MCF 10A (cell line): ENCODE measurements around the gene AQP9. TPM values are rescaled to one million over a fixed set of nuclear protein-coding genes. Genes with fewer than 3 reads are reported as not detected.
"Not testable (repeated sequence)": the region's sequence is repeated elsewhere in the genome, so short reads cannot be mapped to it uniquely, and the experiment has no call there.

Experiments used
- BruUV-seq: library from RNA; stranded (reverse); fragments of 400-500 nt; replicated peaks from 2 replicates; lab custom pipeline; 2021; lab: Mats Ljungman, UMichigan
- CTCF ChIA-PET: fragments of 300-600 bp; sonication (Branson Sonifier 250); formaldehyde crosslinking; extraction: SDS; loops from one replicate; lab custom pipeline; 2021; ENCODE audit warnings: antibody characterized with exemption, inconsistent platforms; lab: Yijun Ruan, JAX
- POLR2A ChIA-PET: fragments of 300-600, 350-650 bp; sonication (Branson Sonifier 250); formaldehyde crosslinking; extraction: SDS; loops from one replicate; lab custom pipeline; 2020; ENCODE audit warnings: antibody characterized with exemption, inconsistent platforms; lab: Yijun Ruan, JAX
- DNase-seq: peaks from one replicate; pipeline ENCODE4 v3.0.0-alpha.2; 2018; ENCODE audit not compliant: unreplicated experiment
- H3K27ac Mint-ChIP-seq: one replicate; pipeline ENCODE4 v1.8.0; 2022; ENCODE audit warnings: mild to moderate bottlenecking, low read depth, mixed read lengths; ENCODE audit not compliant: unreplicated experiment
- H3K27me3 Mint-ChIP-seq: one replicate; pipeline ENCODE4 v1.8.0; 2022; ENCODE audit warnings: mixed read lengths; ENCODE audit not compliant: insufficient read depth, unreplicated experiment
- H3K36me3 Mint-ChIP-seq: one replicate; pipeline ENCODE4 v1.8.0; 2022; ENCODE audit warnings: mild to moderate bottlenecking, moderate library complexity, mixed read lengths; ENCODE audit not compliant: insufficient read depth, unreplicated experiment
- H3K4me1 Mint-ChIP-seq: one replicate; pipeline ENCODE4 v1.8.0; 2022; ENCODE audit warnings: mixed read lengths; ENCODE audit not compliant: insufficient read depth, unreplicated experiment
- H3K4me3 Mint-ChIP-seq: one replicate; pipeline ENCODE4 v1.8.0; 2022; ENCODE audit warnings: mild to moderate bottlenecking, moderate library complexity, mixed read lengths; ENCODE audit not compliant: unreplicated experiment
- H3K9me3 Mint-ChIP-seq: one replicate; pipeline ENCODE4 v1.8.0; 2022; ENCODE audit warnings: mixed read lengths; ENCODE audit not compliant: unreplicated experiment
- intact Hi-C: fragments of 100-400 bp; cut with micrococcal nuclease; formaldehyde crosslinking; loops from 2 replicates; pipeline ENCODE4 v1.14.1; 2022
- total RNA-seq: library from RNA; stranded (reverse); gene quantifications from 2 replicates; pipeline ENCODE4 v1.2.3, GENCODE V29; 2022
- TF ChIP-seq, protein P1 (sequence below): fragments of 200-600 bp; IDR thresholded peaks from one replicate; pipeline ENCODE4 v1.8.0; 2022; ENCODE audit warnings: antibody characterized with exemption, mild to moderate bottlenecking; ENCODE audit not compliant: unreplicated experiment

Gene AQP9
- total RNA-seq, 1 experiment from 2014 or later: 0.09 TPM

DNA sequence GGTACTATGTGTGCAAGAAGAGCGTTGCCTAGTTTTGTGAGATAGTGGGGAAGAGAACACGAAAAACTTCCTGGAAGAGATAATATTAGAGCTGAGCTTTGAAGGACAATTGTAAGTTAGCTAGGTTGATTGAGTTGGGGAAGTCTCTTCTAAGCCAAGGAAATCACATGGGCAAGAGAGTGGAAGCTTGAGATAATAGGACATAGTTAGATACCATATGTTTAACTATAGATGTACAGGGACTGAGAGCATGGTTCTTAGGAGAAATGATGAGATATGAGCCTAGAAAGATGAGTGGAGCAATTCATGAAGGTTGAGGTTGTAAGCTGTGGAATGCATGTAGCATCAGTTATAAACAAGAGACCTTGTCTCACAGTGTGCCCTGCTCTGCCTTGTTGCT is 30.1 kb upstream of the AQP9 start:
- Mint-ChIP-seq H3K36me3 (no peaks in the 10 kb centered on the region), H3K4me1 (no peaks in the 10 kb centered on the region), H3K4me3 (no peak overlapping the region), H3K27me3 (no peaks in the 10 kb centered on the region), H3K9me3 (no peaks in the 10 kb centered on the region), H3K27ac (no peak overlapping the region)
- DNase-seq: no peak
- intact Hi-C loops: no loop called here
- POLR2A ChIA-PET: no interaction called here
- TF ChIP-seq, protein P1, sequence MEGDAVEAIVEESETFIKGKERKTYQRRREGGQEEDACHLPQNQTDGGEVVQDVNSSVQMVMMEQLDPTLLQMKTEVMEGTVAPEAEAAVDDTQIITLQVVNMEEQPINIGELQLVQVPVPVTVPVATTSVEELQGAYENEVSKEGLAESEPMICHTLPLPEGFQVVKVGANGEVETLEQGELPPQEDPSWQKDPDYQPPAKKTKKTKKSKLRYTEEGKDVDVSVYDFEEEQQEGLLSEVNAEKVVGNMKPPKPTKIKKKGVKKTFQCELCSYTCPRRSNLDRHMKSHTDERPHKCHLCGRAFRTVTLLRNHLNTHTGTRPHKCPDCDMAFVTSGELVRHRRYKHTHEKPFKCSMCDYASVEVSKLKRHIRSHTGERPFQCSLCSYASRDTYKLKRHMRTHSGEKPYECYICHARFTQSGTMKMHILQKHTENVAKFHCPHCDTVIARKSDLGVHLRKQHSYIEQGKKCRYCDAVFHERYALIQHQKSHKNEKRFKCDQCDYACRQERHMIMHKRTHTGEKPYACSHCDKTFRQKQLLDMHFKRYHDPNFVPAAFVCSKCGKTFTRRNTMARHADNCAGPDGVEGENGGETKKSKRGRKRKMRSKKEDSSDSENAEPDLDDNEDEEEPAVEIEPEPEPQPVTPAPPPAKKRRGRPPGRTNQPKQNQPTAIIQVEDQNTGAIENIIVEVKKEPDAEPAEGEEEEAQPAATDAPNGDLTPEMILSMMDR: no peak
- CTCF ChIA-PET: interaction anchor here (0.5 to 1.3 kb wide), 5 partner anchors 37 to 883 kb away, joined by 3 to 5 read pairs (median 3); no protein-coding TSS in a partner anchor
- no TSS peak for BruUV-seq

DNA sequence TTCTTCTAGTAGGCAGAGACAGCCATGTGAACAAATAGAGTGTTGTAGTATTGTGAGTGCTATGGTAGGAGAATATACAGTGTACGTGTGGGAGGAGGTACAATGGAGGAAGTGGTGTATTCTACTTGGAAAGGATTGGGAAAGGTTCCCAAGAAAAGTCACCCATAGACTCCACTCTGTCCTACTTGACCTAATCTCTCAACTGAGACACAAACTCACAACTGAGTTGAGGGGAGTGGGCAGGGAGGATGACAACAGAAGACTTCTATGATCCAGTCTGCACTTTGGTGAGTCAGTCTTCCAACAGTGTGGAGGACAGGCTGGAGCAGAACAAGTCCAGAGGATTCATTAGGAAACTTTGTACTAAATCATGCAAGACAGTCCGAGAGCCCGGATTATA is 28.8 kb upstream of the AQP9 start:
- POLR2A ChIA-PET: no interaction called here
- Mint-ChIP-seq H3K9me3 (no peaks in the 10 kb centered on the region), H3K4me3 (no peak overlapping the region), H3K27me3 (no peaks in the 10 kb centered on the region), H3K4me1 (no peaks in the 10 kb centered on the region), H3K36me3 (no peaks in the 10 kb centered on the region), H3K27ac (no peak overlapping the region)
- BruUV-seq: no TSS peak
- CTCF ChIA-PET: interaction anchor here (1.3 kb wide), 1 partner anchor 39 kb away, joined by 4 read pairs; no protein-coding TSS in a partner anchor
- TF ChIP-seq, protein P1: no peak
- intact Hi-C loops: no loop called here
- DNase-seq: no peak

DNA sequence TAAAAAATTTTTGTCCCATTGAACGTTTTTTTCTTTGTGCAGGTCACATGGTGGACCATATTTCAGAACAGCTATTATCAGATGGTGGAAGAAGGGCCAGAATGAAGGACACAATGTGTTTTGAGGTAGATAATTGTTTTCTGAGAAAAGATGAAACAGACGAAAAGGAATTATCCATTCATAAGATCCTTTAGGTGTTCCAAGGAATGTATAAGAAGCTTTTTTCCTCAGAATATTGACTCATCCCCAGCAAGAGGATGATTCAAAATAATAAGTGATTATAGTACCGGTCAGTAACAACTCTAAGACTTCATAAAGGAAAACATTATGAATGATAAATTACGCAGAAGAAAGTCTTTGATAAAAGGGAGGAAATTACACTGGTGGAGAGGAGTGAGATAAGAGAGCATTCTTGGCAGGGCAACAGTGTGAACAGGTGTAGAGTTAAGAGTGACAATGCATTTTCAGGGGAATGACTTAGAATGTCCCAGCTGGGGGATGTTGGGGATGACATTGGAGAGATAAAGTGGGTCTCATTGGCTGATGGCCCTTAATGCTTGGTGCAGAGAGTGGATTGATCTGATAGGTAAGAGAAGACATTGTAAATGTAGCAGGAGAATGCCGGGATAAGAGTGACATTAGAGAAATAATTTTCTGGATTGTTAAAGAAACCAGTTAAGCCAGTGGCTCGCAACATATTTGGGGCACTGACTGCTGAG is 27.0 kb upstream of the AQP9 start:
- Mint-ChIP-seq H3K36me3 (no peaks in the 10 kb centered on the region), H3K9me3 (no peaks in the 10 kb centered on the region), H3K4me3 (no peak overlapping the region), H3K27ac (no peak overlapping the region), H3K27me3 (no peaks in the 10 kb centered on the region), H3K4me1 (no peaks in the 10 kb centered on the region)
- BruUV-seq: no TSS peak
- POLR2A ChIA-PET: interaction anchor here (0.6 kb wide), 1 partner anchor 801 kb away, joined by 3 read pairs; no protein-coding TSS in a partner anchor
- intact Hi-C loops: no loop called here
- TF ChIP-seq, protein P1: no peak
- CTCF ChIA-PET: interaction anchor here (0.7 kb wide), 1 partner anchor 40 kb away, joined by 3 read pairs; no protein-coding TSS in a partner anchor
- no peak for DNase-seq

DNA sequence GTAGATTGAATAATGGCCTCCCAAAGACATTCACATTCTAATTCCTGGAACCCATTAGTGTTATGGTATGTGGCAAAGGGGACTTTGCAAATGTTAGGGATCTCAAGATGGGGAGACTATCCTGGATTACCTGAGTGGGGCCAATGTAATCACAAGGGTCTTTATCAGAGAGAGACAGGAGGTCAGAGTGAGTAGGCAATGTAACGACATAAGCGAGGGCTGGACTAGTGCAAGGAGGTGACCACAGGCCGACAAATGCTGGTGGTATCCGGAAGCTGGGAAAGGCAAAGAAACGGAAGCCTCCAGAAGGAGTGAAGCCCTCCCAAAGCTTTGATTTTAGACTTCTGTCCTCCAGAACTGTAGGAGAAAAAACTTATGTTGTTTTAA is 26.5 kb upstream of the AQP9 start:
- H3K9me3 Mint-ChIP-seq: no peaks in the 10 kb centered on the region
- no peak overlapping the region for H3K27ac Mint-ChIP-seq
- H3K4me1 Mint-ChIP-seq: no peaks in the 10 kb centered on the region
- H3K4me3 Mint-ChIP-seq: no peak overlapping the region
- no peaks in the 10 kb centered on the region for H3K27me3 Mint-ChIP-seq
- no TSS peak for BruUV-seq
- intact Hi-C loops: no loop called here
- ChIA-PET CTCF (no interaction called here), POLR2A (interaction anchor here (0.7 kb wide), 1 partner anchor 355 kb away, joined by 3 read pairs; no protein-coding TSS in a partner anchor)
- H3K36me3 Mint-ChIP-seq: no peaks in the 10 kb centered on the region
- TF ChIP-seq, protein P1: no peak
- DNase-seq: no peak

DNA sequence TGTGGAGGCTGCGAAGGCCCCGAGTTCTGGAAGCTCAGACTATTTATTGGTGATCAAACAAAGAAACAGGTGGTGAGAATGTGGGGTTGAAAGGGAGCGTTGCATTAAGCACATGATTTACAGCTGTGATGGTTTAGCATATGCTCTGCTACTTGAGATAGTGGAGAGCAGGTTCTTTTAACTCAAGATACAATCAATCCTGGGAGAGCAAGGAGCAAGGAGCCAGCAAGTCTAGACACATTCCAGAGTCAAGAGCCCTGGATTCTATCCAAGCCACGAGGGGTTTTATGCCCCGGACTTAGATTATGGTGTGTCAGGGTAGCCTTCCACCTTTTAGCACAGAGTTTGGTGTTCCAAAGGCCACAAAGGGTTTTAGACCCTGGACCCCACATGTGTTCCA is 24.8 kb upstream of the AQP9 start:
- intact Hi-C loops, H3K4me3 Mint-ChIP-seq, H3K27ac Mint-ChIP-seq, H3K27me3 Mint-ChIP-seq, H3K4me1 Mint-ChIP-seq, BruUV-seq, DNase-seq, H3K36me3 Mint-ChIP-seq, H3K9me3 Mint-ChIP-seq, POLR2A ChIA-PET: not testable (repeated sequence)
- CTCF ChIA-PET: interaction anchor here (0.9 to 1.1 kb wide), 2 partner anchors 22 to 99 kb away, joined by 3 read pairs; no protein-coding TSS in a partner anchor
